Vagina (tissue), 2 donors: ENCODE data around the gene PHIP.

Source experiments
- POLR2AphosphoS5 ChIP-seq, 2 donors: sonication (generic); formaldehyde crosslinking; IDR thresholded peaks; one replicate each; pipeline ENCODE4 v1.9.0; 2017; ENCODE audit warnings: antibody characterized with exemption in 2 of 2, mild to moderate bottlenecking in 2 of 2, low read depth in 1 of 2; ENCODE audit not compliant: insufficient read depth in 1 of 2
- TF ChIP-seq, protein P1 (sequence below), 3 experiments: fragments of 450-650 bp in 2 of 3; fragments of 200-600 bp in 1 of 3; sonication (generic) in 1 of 3; IDR thresholded peaks; one replicate each; pipeline ENCODE4 v1.5.1; 2017 to 2019; ENCODE audit warnings: antibody characterized with exemption in 3 of 3, mild to moderate bottlenecking in 2 of 3, moderate library complexity in 2 of 3

DNA sequence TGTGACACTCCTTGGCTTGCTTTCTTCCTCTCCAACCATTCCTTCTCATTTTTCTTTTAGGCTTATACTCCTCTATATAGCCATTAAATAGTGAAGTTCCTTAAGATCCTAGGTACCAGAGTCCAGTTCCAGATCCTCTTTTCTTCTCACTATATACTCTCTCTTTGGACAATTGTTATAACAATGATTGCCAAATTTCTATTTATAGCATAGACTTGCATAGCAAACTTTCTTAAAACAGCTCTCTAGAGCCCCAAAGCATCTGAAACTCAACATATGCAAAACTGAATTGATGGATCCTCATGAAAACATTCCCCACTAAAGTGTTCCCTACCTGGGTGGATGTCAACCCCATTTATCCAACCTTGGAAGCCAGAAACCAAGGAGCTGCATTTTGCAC is 13.4 kb downstream of the PHIP start:
- TF ChIP-seq, protein P1, sequence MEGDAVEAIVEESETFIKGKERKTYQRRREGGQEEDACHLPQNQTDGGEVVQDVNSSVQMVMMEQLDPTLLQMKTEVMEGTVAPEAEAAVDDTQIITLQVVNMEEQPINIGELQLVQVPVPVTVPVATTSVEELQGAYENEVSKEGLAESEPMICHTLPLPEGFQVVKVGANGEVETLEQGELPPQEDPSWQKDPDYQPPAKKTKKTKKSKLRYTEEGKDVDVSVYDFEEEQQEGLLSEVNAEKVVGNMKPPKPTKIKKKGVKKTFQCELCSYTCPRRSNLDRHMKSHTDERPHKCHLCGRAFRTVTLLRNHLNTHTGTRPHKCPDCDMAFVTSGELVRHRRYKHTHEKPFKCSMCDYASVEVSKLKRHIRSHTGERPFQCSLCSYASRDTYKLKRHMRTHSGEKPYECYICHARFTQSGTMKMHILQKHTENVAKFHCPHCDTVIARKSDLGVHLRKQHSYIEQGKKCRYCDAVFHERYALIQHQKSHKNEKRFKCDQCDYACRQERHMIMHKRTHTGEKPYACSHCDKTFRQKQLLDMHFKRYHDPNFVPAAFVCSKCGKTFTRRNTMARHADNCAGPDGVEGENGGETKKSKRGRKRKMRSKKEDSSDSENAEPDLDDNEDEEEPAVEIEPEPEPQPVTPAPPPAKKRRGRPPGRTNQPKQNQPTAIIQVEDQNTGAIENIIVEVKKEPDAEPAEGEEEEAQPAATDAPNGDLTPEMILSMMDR (IDR thresholded peaks at IDR 0.05), result no peak
- no peak for TF ChIP-seq POLR2AphosphoS5 (IDR thresholded peaks at IDR 0.05; ENCODE audit: insufficient read depth in 1 of 2, low read depth in 1 of 2)
